ENCODE results near the gene OOSP3. TPM values are rescaled to one million over a fixed set of nuclear protein-coding genes. Genes with fewer than 3 reads are reported as not detected.

Gene OOSP3
- total RNA-seq, 1 donor from 2014 or later = not detected

- no peak overlapping the region for H3K4me3 ChIP-seq
- no peaks in the 10 kb centered on the region for H3K27me3 ChIP-seq
- DNase-seq (ENCODE audit: extremely low spot score in 2 of 2) = no peak
- H3K9me3 ChIP-seq = no peaks in the 10 kb centered on the region
- intact Hi-C loops (cut with DNase I) = no loop called here
- H3K27ac ChIP-seq = no peak overlapping the region
- H3K4me1 ChIP-seq = no peaks in the 10 kb centered on the region
- TF ChIP-seq POLR2AphosphoS5 (IDR thresholded peaks at IDR 0.05; ENCODE audit: insufficient read depth in 1 of 2, low read depth in 1 of 2) = no peak
- TF ChIP-seq POLR2A (IDR thresholded peaks at IDR 0.05) = no peak
- no peak for TF ChIP-seq CTCF (IDR thresholded peaks at IDR 0.05)
- H3K36me3 ChIP-seq = no peaks in the 10 kb centered on the region
Measured at GRCh38 chr11:59931688-59932087, 53.1 kb downstream of the OOSP3 start.

- no peak for DNase-seq (ENCODE audit: extremely low spot score in 2 of 2)
- H3K27ac ChIP-seq = no peak within 1 kb of the TSS
- no peaks in the 10 kb centered on the region for H3K27me3 ChIP-seq
- intact Hi-C loops (cut with DNase I) = no loop called here
- no peaks in the 10 kb centered on the region for H3K36me3 ChIP-seq
- H3K4me1 ChIP-seq = no peaks in the 10 kb centered on the region
- no peak within 1 kb of the TSS for H3K4me3 ChIP-seq
- TF ChIP-seq POLR2A (IDR thresholded peaks at IDR 0.05) (no peak), POLR2AphosphoS5 (IDR thresholded peaks at IDR 0.05; ENCODE audit: insufficient read depth in 1 of 2, low read depth in 1 of 2) (no peak), CTCF (IDR thresholded peaks at IDR 0.05) (no peak)
- no peaks in the 10 kb centered on the region for H3K9me3 ChIP-seq
Measured at GRCh38 chr11:59938132-59938531, 59.5 kb downstream of the OOSP3 start, which contains the start of gene OOSP1. Gene OOSP1, plus strand, starts transcription at chr11:59938432. Its CDS starts 23 bp downstream, at chr11:59938455.

GRCh38 chr11:59938718-59939117 lies 60.1 kb downstream of the OOSP3 start:
- H3K27me3 ChIP-seq = no peaks in the 10 kb centered on the region
- intact Hi-C loops (cut with DNase I) = no loop called here
- no peak for TF ChIP-seq POLR2A (IDR thresholded peaks at IDR 0.05)
- TF ChIP-seq CTCF (IDR thresholded peaks at IDR 0.05) = no peak
- no peak for TF ChIP-seq POLR2AphosphoS5 (IDR thresholded peaks at IDR 0.05; ENCODE audit: insufficient read depth in 1 of 2, low read depth in 1 of 2)
- H3K4me1 ChIP-seq = no peaks in the 10 kb centered on the region
- no peak overlapping the region for H3K27ac ChIP-seq
- H3K36me3 ChIP-seq = no peaks in the 10 kb centered on the region
- no peak overlapping the region for H3K4me3 ChIP-seq
- H3K9me3 ChIP-seq = no peaks in the 10 kb centered on the region
- DNase-seq (ENCODE audit: extremely low spot score in 2 of 2) = no peak

GRCh38 chr11:59939482-59939881 lies 60.9 kb downstream of the OOSP3 start:
- Histone ChIP-seq H3K36me3 (no peaks in the 10 kb centered on the region), H3K4me1 (no peaks in the 10 kb centered on the region), H3K27ac (no peak overlapping the region), H3K9me3 (no peaks in the 10 kb centered on the region), H3K4me3 (no peak overlapping the region), H3K27me3 (no peaks in the 10 kb centered on the region)
- intact Hi-C loops (cut with DNase I) = no loop called here
- TF ChIP-seq CTCF (IDR thresholded peaks at IDR 0.05) = no peak
- no peak for TF ChIP-seq POLR2A (IDR thresholded peaks at IDR 0.05)
- no peak for TF ChIP-seq POLR2AphosphoS5 (IDR thresholded peaks at IDR 0.05; ENCODE audit: insufficient read depth in 1 of 2, low read depth in 1 of 2)
- no peak for DNase-seq (ENCODE audit: extremely low spot score in 2 of 2)

- Histone ChIP-seq H3K27me3 (no peaks in the 10 kb centered on the region), H3K36me3 (no peaks in the 10 kb centered on the region), H3K27ac (no peak overlapping the region), H3K9me3 (no peaks in the 10 kb centered on the region), H3K4me1 (no peaks in the 10 kb centered on the region), H3K4me3 (no peak overlapping the region)
- intact Hi-C loops (cut with DNase I) = no loop called here
- TF ChIP-seq CTCF (IDR thresholded peaks at IDR 0.05) = no peak
- TF ChIP-seq POLR2AphosphoS5 (IDR thresholded peaks at IDR 0.05; ENCODE audit: insufficient read depth in 1 of 2, low read depth in 1 of 2) = no peak
- TF ChIP-seq POLR2A (IDR thresholded peaks at IDR 0.05) = no peak
- no peak for DNase-seq (ENCODE audit: extremely low spot score in 2 of 2)
Measured at GRCh38 chr11:59941091-59941490, 62.5 kb downstream of the OOSP3 start.

Data from vagina (tissue), 2 donors.